NT2/D1 (cell line): ENCODE data around the gene PSMA7.

Experiments used
- SUZ12 ChIP-seq: IDR thresholded peaks from 2 replicates; pipeline ENCODE4 v1.6.1; 2011; ENCODE audit not compliant: insufficient read length, insufficient read depth; ENCODE audit errors: extremely low read depth
- ZNF274 ChIP-seq: IDR thresholded peaks from 2 replicates; pipeline ENCODE4 v1.6.1; 2011; ENCODE audit warnings: mild to moderate bottlenecking, low read depth, low read length

DNA sequence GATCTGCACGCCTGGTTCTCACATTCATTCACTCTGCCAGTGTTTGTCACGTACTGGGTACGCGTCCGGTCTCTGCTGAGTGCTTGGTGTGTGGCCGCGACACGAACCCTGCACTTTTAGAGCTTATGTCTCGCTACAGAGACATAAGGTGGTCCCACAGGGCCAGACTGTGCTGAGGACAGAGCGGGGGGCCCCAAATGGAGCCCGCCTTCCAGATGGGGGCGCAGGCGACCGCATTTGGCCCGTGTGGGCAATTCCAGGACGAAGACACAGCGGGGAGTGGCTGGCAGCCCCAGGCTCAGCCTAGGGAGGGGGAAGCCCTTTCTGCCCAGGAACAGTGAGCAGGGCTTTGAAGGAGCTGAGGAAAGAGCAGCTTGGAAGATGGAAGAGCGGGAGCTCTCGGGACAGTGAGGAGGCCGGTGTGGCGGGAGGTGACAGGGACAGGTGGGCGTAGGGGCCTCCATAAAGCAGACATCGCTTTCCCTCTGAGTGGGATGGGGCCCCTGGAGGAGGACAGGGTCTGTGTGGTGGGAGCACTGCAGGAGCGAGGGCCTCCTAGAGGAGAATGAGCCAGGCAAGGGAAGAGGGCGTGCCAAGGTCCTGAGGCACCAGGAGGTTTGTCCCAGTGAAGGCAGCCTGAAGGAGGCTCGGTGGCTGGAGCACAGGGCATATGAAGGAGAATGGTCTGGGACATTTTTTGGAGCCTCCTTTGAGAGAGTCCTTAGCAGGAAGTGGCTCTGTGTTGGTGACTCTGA is 31.9 kb upstream of the PSMA7 start:
- TF ChIP-seq SUZ12 (no peak), ZNF274 (no peak)
